Gastrocnemius medialis (tissue), 4 donors: ENCODE results near the gene FAM81A. TPM values are rescaled to one million over a fixed set of nuclear protein-coding genes. Genes with fewer than 3 reads are reported as not detected.
A peak's percentile ranks its signal among the peaks of the same experiment; 100 is the strongest.

ENCODE experiments used
- ATAC-seq, 2 donors: fragments of 150-250 bp; one replicate each; pipeline ENCODE4 v1.9.1; 2016
- DNase-seq, 2 donors: peaks; one replicate each; pipeline ENCODE4 v3.0.0-alpha.2; 2019
- H3K27ac ChIP-seq, 4 donors: fragments of 200-600 bp; sonication (generic); 1 replicate in 1 of 4; 2 replicates in 3 of 4; pipeline ENCODE4 v1.5.1; 2016 to 2018; ENCODE audit warnings: mild to moderate bottlenecking in 2 of 4, moderate library complexity in 1 of 4
- H3K27me3 ChIP-seq, 3 donors: fragments of 200-600 bp; sonication (generic) in 2 of 3; 1 replicate in 1 of 3; 2 replicates in 2 of 3; pipeline versions ENCODE4 v1.5.1 to v1.6.0; 2016 to 2019; ENCODE audit warnings: mild to moderate bottlenecking in 1 of 3, moderate library complexity in 1 of 3
- H3K36me3 ChIP-seq, 2 donors: fragments of 200-600 bp; sonication (generic) in 1 of 2; one replicate each; pipeline ENCODE4 v1.5.1; 2017 to 2018
- H3K4me1 ChIP-seq, 2 donors: fragments of 200-600 bp; sonication (generic) in 1 of 2; one replicate each; pipeline ENCODE4 v1.5.1; 2016 to 2017; ENCODE audit warnings: mild to moderate bottlenecking in 2 of 2
- H3K4me3 ChIP-seq, 4 donors: fragments of 200-600 bp; sonication (generic) in 3 of 4; 1 replicate in 1 of 4; 2 replicates in 3 of 4; pipeline ENCODE4 v1.5.1; 2016 to 2019; ENCODE audit warnings: mild to moderate bottlenecking in 2 of 4
- H3K9me3 ChIP-seq, 3 donors: fragments of 200-600 bp; sonication (generic) in 2 of 3; 1 replicate in 1 of 3; 2 replicates in 2 of 3; pipeline ENCODE4 v1.5.1; 2016 to 2019
- POLR2A ChIP-seq, 2 donors: fragments of 450-650 bp; IDR thresholded peaks; one replicate each; pipeline ENCODE4 v1.6.1; 2017; ENCODE audit warnings: antibody characterized with exemption in 2 of 2, mild to moderate bottlenecking in 2 of 2, moderate library complexity in 2 of 2
- in situ Hi-C, 4 donors: fragments of 200-750 bp; cut with MboI; loops; one replicate each; pipeline versions ENCODE4 v1.15.0 to v1.8.0; 2017; ENCODE audit warnings: low sequenced_read_pairs in 4 of 4
- intact Hi-C: fragments of 100-400 bp; cut with DNase I; formaldehyde crosslinking; loops from one replicate; pipeline ENCODE4 v1.15.1; 2023; ENCODE audit warnings: low total_unique reads
- total RNA-seq, 4 donors: library from RNA; depleted of rRNA; stranded (reverse); fragments of >200 nt; gene quantifications; one replicate each; pipeline versions ENCODE4 v1.1.0 to v1.2.3, GENCODE V29; 2016
- TF ChIP-seq, protein P1 (sequence below), 5 experiments: fragments of 450-650 bp in 3 of 5; fragments of 200-600 bp in 2 of 5; sonication (generic) in 2 of 5; IDR thresholded peaks in 4 of 5; conservative IDR thresholded peaks in 1 of 5; 1 replicate in 4 of 5; 2 replicates in 1 of 5; pipeline ENCODE4 v1.5.1; 2016 to 2019; ENCODE audit warnings: antibody characterized with exemption in 5 of 5, mild to moderate bottlenecking in 3 of 5, moderate library complexity in 3 of 5

Gene FAM81A
- total RNA-seq, 4 donors from 2014 or later, result 0.07 to 0.10 TPM; not detected in 2

DNA sequence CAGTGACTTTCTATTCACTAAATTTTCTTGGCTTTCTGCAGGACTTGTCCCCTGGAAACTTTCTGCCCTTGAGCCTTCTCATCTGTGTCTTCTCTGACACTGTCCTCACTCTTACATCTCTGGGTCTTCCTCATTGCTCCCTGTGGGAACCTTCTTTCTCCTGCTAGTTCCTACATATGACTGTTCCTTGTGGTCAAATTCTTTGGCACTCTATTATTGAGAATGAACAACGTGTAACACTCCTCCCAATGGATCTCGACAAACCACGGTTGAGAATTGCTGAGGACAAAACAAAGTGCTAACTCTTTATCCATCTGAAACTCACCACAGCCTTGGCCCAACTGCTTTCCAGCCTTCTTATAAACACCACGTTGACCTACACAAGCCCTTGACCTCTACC is 3.5 kb upstream of the FAM81A start:
- Histone ChIP-seq H3K27me3 (no peaks in the 10 kb centered on the region), H3K4me3 (no peak overlapping the region), H3K4me1 (peaks cover 6 to 11% of the 10 kb centered on the region in 2 donors), H3K36me3 (no peaks in the 10 kb centered on the region), H3K9me3 (no peaks in the 10 kb centered on the region), H3K27ac (no peak overlapping the region)
- DNase-seq (no peak), ATAC-seq (no peak)
- TF ChIP-seq, protein P1, sequence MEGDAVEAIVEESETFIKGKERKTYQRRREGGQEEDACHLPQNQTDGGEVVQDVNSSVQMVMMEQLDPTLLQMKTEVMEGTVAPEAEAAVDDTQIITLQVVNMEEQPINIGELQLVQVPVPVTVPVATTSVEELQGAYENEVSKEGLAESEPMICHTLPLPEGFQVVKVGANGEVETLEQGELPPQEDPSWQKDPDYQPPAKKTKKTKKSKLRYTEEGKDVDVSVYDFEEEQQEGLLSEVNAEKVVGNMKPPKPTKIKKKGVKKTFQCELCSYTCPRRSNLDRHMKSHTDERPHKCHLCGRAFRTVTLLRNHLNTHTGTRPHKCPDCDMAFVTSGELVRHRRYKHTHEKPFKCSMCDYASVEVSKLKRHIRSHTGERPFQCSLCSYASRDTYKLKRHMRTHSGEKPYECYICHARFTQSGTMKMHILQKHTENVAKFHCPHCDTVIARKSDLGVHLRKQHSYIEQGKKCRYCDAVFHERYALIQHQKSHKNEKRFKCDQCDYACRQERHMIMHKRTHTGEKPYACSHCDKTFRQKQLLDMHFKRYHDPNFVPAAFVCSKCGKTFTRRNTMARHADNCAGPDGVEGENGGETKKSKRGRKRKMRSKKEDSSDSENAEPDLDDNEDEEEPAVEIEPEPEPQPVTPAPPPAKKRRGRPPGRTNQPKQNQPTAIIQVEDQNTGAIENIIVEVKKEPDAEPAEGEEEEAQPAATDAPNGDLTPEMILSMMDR (IDR thresholded peaks at IDR 0.05 in 4 of 5, conservative IDR thresholded peaks at IDR 0.05 in 1 of 5), result no peak
- no peak for TF ChIP-seq POLR2A (IDR thresholded peaks at IDR 0.05)
- intact Hi-C loops, result no loop called here
- in situ Hi-C loops, result no loop called here

DNA sequence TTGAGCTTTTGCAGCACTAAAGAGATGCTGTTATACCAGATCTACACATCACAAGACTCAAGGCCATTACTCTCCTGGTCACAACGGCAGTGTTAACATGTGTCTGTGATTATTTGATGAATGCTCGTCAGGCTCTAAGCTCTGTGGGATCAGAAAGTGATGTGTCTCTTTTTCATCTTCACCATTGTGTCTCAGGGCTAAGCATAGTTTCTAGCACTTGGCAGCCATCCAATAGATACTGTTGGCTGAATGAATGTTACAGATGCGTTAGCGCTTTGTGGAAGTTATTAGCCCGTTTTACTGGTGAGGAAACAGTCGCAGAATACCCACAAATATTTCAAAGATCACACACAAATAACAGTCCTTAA is 1.2 kb upstream of the FAM81A start:
- Histone ChIP-seq H3K27me3 (no peaks in the 10 kb centered on the region), H3K27ac (no peak overlapping the region), H3K4me1 (peaks cover 6 to 11% of the 10 kb centered on the region in 2 donors), H3K4me3 (peak overlapping the region in 3 of 4 donors; percentile 56 to 71 (median 56)), H3K9me3 (no peaks in the 10 kb centered on the region), H3K36me3 (no peaks in the 10 kb centered on the region)
- DNase-seq, result no peak
- no peak for ATAC-seq
- TF ChIP-seq POLR2A (IDR thresholded peaks at IDR 0.05), result no peak
- TF ChIP-seq, protein P1 (IDR thresholded peaks at IDR 0.05 in 4 of 5, conservative IDR thresholded peaks at IDR 0.05 in 1 of 5), result no peak
- in situ Hi-C loops (no loop called here), intact Hi-C loops (loop anchor here (2.0 to 5.0 kb wide), 2 partner anchors 64 to 664 kb away; partner anchors contain the start of genes MINDY2 and MYO1E)

DNA sequence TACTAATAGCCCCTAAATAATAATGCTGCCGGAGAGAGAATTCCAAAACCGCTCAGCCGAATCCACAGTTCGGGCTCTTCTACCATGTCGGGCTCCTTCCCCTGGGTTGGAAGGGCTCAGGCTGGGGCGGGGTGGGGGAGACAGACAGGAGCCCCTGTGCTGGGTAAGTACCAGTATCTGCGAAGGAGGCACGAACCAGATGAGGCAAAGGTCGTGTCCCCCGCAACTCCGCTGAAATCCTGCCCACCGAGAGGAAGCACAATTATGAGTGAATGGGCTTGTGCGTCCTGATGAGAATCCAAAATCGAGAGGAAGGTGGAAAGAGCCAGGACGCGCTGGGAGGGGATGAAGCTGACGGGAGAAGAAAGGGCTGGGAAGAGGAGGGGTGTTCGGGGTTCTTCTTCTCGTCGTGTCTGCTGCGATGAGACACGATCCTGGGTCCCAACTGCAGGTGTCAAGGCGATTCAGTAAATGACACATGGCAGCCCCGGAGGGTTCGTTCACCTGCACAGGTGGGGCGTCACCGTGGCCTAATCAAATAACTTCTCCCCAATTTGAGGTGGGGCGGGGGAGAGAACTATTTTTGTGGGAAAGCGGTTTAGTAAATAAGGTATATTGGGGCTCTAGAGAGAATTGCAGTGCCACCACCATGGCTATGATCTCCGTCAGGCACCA is 707 bp upstream of the FAM81A start:
- intact Hi-C loops, result loop anchor here (2.0 to 5.0 kb wide), 2 partner anchors 64 to 665 kb away; partner anchors contain the start of genes MINDY2 and MYO1E
- ATAC-seq, result peak in 1 of 2 donors; percentile 3
- DNase-seq, result no peak

DNA sequence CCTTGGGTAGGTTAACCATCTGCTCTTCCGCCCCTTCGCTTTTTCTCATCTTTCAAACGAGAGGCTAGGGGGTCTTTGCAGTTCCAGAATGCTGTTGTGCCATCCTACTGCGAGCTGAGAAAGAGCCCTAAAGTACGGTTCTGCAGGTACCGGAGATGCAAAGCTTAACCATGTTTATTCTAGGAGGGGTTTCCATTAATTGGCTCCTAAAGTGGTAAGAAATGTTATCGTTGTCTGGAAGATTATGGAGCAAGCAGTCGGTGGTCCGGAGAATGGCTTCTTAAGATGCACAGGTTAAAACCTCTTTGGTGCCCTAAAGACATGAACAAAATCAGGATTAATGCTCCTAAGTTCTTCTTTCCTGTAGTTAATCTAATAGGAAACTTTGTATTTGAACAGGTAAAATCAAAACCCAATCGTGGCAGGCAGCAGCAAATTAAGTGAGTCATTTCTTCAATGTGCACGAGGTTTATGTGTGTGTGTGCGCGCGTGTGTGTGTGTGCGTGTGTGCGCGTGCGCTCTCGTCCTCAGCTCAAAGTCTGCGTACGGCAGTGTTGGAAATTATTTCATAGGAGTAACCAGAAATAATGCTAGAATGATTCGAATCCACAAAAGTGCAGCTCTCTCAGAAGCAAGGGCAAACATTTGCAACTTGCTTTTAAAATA is 772 bp downstream of the FAM81A start:
- H3K27me3 ChIP-seq, result no peaks in the 10 kb centered on the region
- ATAC-seq, result no peak
- DNase-seq, result no peak
- no peak overlapping the region for H3K27ac ChIP-seq
- in situ Hi-C loops, result no loop called here
- H3K4me1 ChIP-seq, result peaks cover 6 to 11% of the 10 kb centered on the region in 2 donors
- H3K4me3 ChIP-seq, result peak overlapping the region; percentile 46 to 56 (median 53)
- TF ChIP-seq, protein P1 (IDR thresholded peaks at IDR 0.05 in 4 of 5, conservative IDR thresholded peaks at IDR 0.05 in 1 of 5), result no peak
- no peak for TF ChIP-seq POLR2A (IDR thresholded peaks at IDR 0.05)
- no peaks in the 10 kb centered on the region for H3K9me3 ChIP-seq
- intact Hi-C loops, result loop anchor here (5.0 kb wide), 1 partner anchor 666 kb away; the partner anchor contains the start of gene MINDY2
- H3K36me3 ChIP-seq, result no peaks in the 10 kb centered on the region

More for the DNA sequence above, 707 bp upstream of the FAM81A start:
- H3K4me3 ChIP-seq, result peak overlapping the region; percentile 40 to 71 (median 56)
- H3K4me1 ChIP-seq, result peaks cover 6 to 11% of the 10 kb centered on the region in 2 donors
- no peaks in the 10 kb centered on the region for H3K36me3 ChIP-seq
- H3K27me3 ChIP-seq, result no peaks in the 10 kb centered on the region
- TF ChIP-seq, protein P1 (IDR thresholded peaks at IDR 0.05 in 4 of 5, conservative IDR thresholded peaks at IDR 0.05 in 1 of 5), result no peak
- no peak for TF ChIP-seq POLR2A (IDR thresholded peaks at IDR 0.05)
- H3K9me3 ChIP-seq, result no peaks in the 10 kb centered on the region
- in situ Hi-C loops, result no loop called here
- H3K27ac ChIP-seq, result peak overlapping the region in 1 of 4 donors; percentile 17
